C4-2B (cell line): ENCODE results near the gene ALDOA.

Experiments used
- CTCF ChIP-seq: fragments of 450-650 bp; conservative IDR thresholded peaks from 2 replicates; pipeline ENCODE4 v1.5.1; 2017; ENCODE audit warnings: mild to moderate bottlenecking
- ZFX ChIP-seq: fragments of 450-650 bp; IDR thresholded peaks from 2 replicates; pipeline ENCODE4 v1.6.1; 2017

DNA sequence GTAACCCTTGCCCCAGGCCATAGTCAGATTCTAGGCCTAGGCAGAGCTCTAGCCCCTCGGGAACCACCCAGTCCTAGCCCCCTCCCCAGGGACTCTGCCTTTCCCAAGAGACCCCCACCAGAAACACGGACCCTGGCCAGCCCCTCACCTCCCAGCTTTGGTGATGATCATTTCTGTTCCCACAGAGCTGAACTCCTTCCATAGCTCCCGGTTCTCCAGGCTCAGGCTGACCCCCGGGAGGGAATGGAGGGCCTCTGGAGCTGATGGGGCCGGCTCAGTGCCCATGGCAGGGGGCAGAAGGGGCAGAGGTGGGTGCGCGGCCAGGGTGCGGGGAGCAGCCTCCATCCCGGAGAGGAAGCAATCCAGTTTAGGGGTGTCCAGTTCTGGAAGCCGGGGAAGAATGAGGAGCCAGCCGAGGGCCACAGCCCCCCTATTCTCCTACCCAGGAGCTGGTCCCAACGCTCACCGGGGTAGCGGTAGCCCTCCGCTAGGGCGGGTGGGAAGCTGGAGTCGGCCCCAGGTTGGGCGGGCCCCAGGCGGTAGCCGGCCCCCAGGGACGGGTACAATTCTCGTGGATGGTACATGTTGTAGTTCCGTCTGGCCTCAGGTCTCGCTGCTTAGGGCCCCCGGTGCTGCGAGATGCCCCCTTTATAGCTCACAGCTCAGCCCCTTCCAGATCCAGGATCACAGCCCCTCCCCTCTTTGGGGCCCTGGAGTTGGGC, 25.2 kb downstream of the ALDOA start:
- no peak for TF ChIP-seq CTCF
- TF ChIP-seq ZFX, result no peak
